ENCODE data around the gene TBCK.

The TBCK gene

DNA sequence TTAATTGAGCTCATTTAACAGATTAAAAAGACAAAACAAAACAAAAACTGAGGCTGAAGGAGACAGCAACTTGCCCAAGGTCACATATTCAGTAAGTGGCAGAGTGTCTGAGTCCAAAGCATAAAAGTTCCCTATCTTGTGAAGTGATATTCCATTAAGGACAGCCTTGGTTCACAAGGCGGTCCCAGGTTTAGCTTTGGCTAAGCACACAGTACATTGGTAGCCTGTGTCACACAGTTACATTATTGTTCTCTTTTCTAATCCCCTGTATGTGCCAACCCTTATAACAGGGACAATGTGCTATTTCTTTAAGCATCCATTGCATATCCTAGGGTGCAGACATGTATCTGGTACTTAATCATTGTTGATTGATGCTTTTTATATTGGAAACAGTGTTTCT, 280.8 kb downstream of the TBCK start:
- DNase-seq: no peak

DNA sequence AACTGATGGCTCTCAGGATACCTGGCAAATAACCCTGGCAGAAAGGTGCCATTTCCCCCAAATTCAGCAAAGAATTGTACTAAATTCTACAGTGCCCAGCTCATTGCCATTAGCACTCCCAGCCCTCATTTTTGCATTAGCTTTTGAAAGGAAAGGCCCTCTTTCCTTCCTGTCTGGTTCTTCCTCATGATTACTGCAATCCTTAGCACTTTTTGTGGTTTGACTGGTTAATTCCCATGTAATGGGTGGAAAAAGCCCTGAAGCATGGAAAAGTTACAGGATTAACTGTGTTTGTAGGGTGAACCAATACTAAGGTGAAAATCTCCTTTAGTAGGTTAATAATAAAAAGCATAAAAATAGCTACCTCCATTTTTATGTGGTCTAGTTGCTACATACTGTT, 281.3 kb downstream of the TBCK start:
- DNase-seq: no peak

- DNase-seq: no peak
These were observed 281.8 kb downstream of the TBCK start for GRCh38 chr4:106034220-106034619.

- no peak for DNase-seq
These were observed 282.5 kb downstream of the TBCK start for GRCh38 chr4:106033469-106033868.

- DNase-seq: no peak
These were observed 283.1 kb downstream of the TBCK start for GRCh38 chr4:106032851-106033286.

GRCh38 chr4:106022454-106022853, 293.6 kb downstream of the TBCK start:
- no peak for DNase-seq

DNA sequence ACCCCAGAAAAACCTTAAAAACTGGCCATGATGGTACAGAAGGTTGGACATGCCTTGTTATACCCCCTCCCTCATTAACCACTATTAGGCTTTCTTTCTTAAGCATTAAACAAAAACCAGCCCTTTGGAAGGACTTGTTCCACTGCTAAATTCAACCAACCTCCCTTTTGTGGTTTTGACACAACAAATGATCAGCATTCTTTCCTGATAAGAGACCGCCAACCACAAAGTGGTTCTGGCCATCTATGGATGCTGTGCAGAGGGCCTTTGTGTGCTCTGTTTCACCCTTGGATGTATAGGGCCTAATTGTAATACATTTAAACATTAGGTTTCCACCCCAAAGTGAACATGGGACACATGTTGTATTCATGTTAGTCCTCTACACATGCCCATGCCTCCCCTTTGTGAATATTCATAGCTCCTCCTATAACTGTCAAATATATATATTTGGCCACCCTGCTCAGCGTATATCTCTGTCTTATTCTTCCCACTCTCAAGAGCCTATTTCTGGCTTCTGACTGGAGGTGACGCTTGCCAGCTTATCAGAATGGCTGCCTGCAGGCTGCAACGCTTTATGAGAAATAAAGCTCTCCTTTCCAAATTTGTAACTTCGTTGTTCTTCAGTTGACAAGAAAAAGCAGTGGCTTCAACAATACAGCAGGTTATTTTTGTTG, 294.1 kb downstream of the TBCK start:
- no peak for DNase-seq

- DNase-seq: no peak
These were observed 296.2 kb downstream of the TBCK start for GRCh38 chr4:106019771-106020170.

DNA sequence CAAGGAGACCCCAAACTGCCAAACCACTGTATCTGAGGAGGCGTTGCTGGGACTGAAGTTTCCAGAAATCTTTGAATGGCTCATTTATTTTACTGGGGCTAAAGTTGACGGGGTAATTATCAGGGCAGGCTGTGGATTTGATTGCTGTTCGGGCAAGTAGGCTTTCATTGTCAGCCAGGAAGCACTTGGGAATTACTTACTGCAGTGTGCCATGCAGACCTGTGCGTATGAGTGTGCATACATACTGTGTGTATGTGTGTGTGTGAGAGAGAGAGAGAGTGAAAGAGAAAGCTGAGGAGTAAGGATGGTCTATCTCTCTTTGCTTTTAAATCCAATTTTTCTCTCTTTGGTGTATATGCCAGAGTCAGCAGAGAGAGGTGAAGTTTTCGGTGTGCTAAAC, 298.0 kb downstream of the TBCK start:
- no peak for DNase-seq

DNA sequence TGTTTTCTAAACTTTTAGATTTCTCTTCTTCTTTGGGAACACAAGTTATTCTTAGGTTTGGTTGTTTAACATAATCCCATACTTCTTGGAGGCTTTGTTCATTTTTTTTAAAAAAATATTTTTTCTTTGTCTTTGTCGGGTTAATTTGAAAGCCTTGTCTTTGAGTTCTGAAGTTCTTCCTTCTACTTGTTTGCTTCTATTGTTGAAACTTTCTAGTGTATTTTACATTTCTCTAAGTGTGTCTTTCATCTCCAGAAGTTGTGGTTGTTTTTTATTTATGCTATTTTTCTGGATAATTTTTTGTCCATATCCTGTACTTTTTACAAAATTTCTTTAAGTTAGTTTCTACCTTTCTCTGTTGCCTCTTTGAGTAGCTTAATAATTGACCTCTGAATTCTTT, 304.6 kb downstream of the TBCK start:
- DNase-seq: no peak

DNA sequence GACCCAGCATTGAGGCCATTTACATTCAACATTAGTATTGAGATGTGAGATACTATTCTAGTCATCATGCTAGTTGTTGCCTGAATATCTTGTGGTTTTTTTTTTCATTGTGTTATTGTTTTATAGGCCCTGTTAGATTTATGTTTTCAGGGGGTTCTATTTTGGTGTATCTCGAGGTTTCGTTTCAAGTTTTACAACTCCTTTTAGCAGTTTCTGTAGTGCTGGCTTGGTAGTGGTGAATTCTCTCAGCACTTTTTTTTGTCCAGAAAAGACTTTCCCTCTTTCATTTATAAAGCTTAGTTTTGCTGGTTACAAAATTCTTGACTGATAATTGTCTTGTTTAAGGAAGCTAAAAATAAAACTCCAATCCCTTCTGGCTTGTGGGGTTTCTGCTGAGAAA, 305.2 kb downstream of the TBCK start:
- DNase-seq: no peak

DNA sequence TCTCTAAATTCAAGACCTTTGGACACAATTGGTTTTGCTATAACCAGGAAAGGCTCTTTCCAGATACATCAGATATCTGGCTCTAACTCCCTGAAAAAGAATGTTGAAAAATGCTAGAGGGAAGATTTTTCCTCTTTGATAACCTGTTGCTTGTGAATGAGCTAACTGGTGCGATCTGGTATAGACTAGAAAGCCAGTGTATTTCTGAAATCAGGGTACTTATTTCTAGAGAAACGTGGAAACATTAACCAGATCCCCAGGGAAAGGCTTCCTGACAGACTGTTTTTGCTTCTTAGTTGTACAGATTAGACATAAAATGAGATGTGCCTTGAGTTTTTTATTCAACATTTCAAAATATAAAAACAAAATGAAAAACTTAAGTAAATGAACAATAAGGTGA, 313.0 kb downstream of the TBCK start:
- DNase-seq: no peak

DNA sequence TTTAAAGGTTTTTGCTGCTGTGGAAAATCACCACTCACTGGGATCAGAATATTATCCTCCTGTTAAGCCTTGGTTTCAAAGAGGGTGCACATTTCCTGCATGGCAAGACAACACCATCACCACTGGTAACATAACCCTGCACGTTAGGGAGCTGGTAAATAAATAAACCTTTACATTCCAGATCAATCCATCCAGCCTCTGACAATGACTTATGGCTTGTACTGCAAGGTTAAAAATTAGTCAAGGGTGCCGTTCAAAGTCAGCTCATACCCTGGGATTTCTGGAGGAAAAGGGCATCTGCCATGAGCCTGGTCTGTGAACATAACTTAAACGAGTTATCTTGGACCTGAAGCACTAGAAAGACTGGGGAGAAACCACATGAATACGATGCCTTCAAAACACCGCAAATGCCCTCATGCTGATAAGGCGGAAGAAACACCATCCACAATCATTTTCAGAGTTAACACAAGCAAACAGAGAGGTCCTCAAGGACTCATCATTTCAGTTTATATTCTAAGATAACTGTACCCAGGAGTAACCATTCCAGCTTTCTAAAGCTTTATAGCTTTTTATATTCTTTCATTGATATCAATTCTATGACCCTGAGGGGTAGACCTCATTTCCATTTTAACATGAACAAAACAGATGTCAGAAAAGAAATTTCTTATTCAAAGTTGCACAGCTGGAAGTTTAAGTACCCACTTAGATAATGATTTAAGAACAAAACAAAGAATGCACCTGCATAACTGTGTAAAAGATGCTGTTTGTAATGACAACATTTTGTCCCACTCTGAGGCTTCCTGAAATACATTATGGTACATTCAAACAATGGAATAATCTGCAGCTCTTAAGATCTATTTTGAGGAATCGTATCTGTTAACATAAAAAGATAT, 317.6 kb downstream of the TBCK start:
- no peak for DNase-seq

DNA sequence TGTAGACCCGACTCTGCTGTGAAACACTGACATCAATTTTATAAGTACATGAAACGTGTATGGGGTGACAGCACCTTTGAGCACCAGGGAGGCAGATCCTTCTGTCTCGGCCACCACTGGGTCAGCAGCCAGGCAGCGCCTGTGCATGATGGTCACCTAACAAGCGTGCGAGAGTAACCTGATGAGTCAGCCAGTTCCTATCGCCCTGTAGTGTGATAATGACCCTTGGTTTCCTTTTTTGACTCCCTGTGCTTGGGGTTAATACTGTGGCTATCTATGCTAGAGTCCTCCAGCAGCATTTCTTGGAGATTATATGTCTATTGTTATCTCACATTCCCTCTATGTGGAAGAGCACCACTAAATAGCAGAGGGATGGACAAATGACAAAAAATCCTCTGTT, 319.2 kb downstream of the TBCK start:
- DNase-seq: no peak

DNA sequence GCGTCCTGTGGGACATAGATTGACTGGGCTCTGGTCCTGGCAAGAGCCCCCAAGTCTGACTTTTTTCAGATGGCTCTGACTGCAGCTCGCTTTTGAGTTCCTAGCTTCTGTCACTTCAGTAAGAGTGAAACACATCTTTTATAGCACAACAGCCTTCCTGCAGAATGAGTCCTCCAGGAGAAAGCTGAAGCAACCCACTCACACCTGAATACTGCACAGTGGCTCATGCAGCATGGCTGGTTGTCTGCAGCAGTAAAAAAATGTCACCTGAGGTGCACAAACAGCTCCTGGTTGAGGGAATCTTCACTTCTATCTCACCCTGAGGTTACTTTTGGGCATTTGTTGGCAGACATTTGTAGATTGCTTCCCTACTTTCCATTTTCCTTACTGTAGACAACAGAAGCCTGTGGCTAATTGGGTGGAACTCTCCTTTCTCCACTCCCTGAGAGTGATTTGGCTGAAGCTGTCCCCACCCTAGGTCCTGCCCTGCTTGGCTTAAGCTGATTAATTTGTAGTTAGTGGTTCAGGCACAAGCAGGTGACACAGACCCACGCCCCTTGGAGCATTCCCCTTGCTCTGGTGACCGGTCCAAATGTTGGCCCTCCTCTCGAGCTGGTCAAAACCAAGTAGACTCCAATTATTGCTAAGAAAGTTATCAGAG, 321.0 kb downstream of the TBCK start:
- DNase-seq: no peak

- DNase-seq: no peak
These were observed 321.9 kb downstream of the TBCK start for GRCh38 chr4:105994061-105994460.

GRCh38 chr4:105992641-105993305, 323.2 kb downstream of the TBCK start:
- DNase-seq: no peak

GRCh38 chr4:105991726-105992125, 324.3 kb downstream of the TBCK start:
- no peak for DNase-seq
